Measurements from ENCODE around the gene TENM4.

GRCh38 chr11:79484872-79485271 is 44.0 kb upstream of the TENM4 start:
- no peak for TF ChIP-seq POLR2A (IDR thresholded peaks at IDR 0.05)
- TF ChIP-seq CTCF (IDR thresholded peaks at IDR 0.05 in 4 of 5, conservative IDR thresholded peaks at IDR 0.05 in 1 of 5): no peak

Data from gastrocnemius medialis (tissue), 4 donors.